Suprapubic skin (tissue), 3 donors: ENCODE results near the gene NCR1.

ENCODE experiments used
- EP300 ChIP-seq: sonication (generic); formaldehyde crosslinking; IDR thresholded peaks from one replicate; pipeline ENCODE4 v1.6.1; 2017; ENCODE audit warnings: antibody characterized with exemption
- POLR2A ChIP-seq, 2 donors: fragments of 450-650 bp; IDR thresholded peaks; one replicate each; pipeline ENCODE4 v1.6.1; 2017; ENCODE audit warnings: antibody characterized with exemption in 2 of 2, mild to moderate bottlenecking in 2 of 2, moderate library complexity in 2 of 2
- TF ChIP-seq, protein P1 (sequence below), 2 donors: fragments of 200-600 bp in 1 of 2; fragments of 450-650 bp in 1 of 2; sonication (generic) in 1 of 2; IDR thresholded peaks; one replicate each; pipeline ENCODE4 v1.5.1; 2016 to 2019; ENCODE audit warnings: antibody characterized with exemption in 2 of 2, mild to moderate bottlenecking in 1 of 2, moderate library complexity in 1 of 2

GRCh38 chr19:54928299-54928698, 22.4 kb downstream of the NCR1 start:
- TF ChIP-seq, protein P1, sequence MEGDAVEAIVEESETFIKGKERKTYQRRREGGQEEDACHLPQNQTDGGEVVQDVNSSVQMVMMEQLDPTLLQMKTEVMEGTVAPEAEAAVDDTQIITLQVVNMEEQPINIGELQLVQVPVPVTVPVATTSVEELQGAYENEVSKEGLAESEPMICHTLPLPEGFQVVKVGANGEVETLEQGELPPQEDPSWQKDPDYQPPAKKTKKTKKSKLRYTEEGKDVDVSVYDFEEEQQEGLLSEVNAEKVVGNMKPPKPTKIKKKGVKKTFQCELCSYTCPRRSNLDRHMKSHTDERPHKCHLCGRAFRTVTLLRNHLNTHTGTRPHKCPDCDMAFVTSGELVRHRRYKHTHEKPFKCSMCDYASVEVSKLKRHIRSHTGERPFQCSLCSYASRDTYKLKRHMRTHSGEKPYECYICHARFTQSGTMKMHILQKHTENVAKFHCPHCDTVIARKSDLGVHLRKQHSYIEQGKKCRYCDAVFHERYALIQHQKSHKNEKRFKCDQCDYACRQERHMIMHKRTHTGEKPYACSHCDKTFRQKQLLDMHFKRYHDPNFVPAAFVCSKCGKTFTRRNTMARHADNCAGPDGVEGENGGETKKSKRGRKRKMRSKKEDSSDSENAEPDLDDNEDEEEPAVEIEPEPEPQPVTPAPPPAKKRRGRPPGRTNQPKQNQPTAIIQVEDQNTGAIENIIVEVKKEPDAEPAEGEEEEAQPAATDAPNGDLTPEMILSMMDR (IDR thresholded peaks at IDR 0.05) = no peak
- TF ChIP-seq EP300 (no peak), POLR2A (IDR thresholded peaks at IDR 0.05) (no peak)
